MCF 10A (cell line): ENCODE results near the gene OTOF. TPM values are rescaled to one million over a fixed set of nuclear protein-coding genes. Genes with fewer than 3 reads are reported as not detected.

Experiments
- BruUV-seq: library from RNA; stranded (reverse); fragments of 400-500 nt; replicated peaks from 2 replicates; lab custom pipeline; 2021; lab: Mats Ljungman, UMichigan
- CTCF ChIA-PET: fragments of 300-600 bp; sonication (Branson Sonifier 250); formaldehyde crosslinking; extraction: SDS; loops from one replicate; lab custom pipeline; 2021; ENCODE audit warnings: antibody characterized with exemption, inconsistent platforms; lab: Yijun Ruan, JAX
- POLR2A ChIA-PET: fragments of 300-600, 350-650 bp; sonication (Branson Sonifier 250); formaldehyde crosslinking; extraction: SDS; loops from one replicate; lab custom pipeline; 2020; ENCODE audit warnings: antibody characterized with exemption, inconsistent platforms; lab: Yijun Ruan, JAX
- DNase-seq: peaks from one replicate; pipeline ENCODE4 v3.0.0-alpha.2; 2018; ENCODE audit not compliant: unreplicated experiment
- H3K27ac Mint-ChIP-seq: one replicate; pipeline ENCODE4 v1.8.0; 2022; ENCODE audit warnings: mild to moderate bottlenecking, low read depth, mixed read lengths; ENCODE audit not compliant: unreplicated experiment
- H3K27me3 Mint-ChIP-seq: one replicate; pipeline ENCODE4 v1.8.0; 2022; ENCODE audit warnings: mixed read lengths; ENCODE audit not compliant: insufficient read depth, unreplicated experiment
- H3K36me3 Mint-ChIP-seq: one replicate; pipeline ENCODE4 v1.8.0; 2022; ENCODE audit warnings: mild to moderate bottlenecking, moderate library complexity, mixed read lengths; ENCODE audit not compliant: insufficient read depth, unreplicated experiment
- H3K4me1 Mint-ChIP-seq: one replicate; pipeline ENCODE4 v1.8.0; 2022; ENCODE audit warnings: mixed read lengths; ENCODE audit not compliant: insufficient read depth, unreplicated experiment
- H3K4me3 Mint-ChIP-seq: one replicate; pipeline ENCODE4 v1.8.0; 2022; ENCODE audit warnings: mild to moderate bottlenecking, moderate library complexity, mixed read lengths; ENCODE audit not compliant: unreplicated experiment
- H3K9me3 Mint-ChIP-seq: one replicate; pipeline ENCODE4 v1.8.0; 2022; ENCODE audit warnings: mixed read lengths; ENCODE audit not compliant: unreplicated experiment
- CTCF ChIP-seq: fragments of 200-600 bp; IDR thresholded peaks from one replicate; pipeline ENCODE4 v1.8.0; 2022; ENCODE audit warnings: antibody characterized with exemption, mild to moderate bottlenecking; ENCODE audit not compliant: unreplicated experiment
- intact Hi-C: fragments of 100-400 bp; cut with micrococcal nuclease; formaldehyde crosslinking; loops from 2 replicates; pipeline ENCODE4 v1.14.1; 2022
- total RNA-seq: library from RNA; stranded (reverse); gene quantifications from 2 replicates; pipeline ENCODE4 v1.2.3, GENCODE V29; 2022

OTOF gene
- total RNA-seq, 1 experiment from 2014 or later, result not detected

DNA sequence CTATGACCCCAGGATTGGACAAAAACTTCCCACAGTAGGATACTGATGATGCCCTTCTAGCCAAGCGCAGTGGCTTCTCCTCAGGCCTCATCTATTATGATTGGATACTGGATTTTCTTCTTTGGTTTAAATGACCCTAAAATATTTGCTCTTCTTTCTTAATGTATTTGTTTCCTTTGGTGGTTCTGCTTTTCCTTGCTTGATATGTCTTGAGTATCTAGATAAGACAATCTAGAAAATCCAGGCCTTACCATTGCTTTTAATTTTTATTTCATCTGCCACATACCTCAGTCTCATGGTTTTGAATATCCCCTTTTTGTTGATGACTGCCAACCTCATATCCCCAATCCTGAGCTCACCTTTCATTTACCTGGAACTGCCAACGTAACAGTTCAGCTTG, 35.6 kb downstream of the OTOF start:
- no peak for TF ChIP-seq CTCF
- ChIA-PET POLR2A (interaction anchor here (0.7 to 0.8 kb wide), 2 partner anchors 8 to 17 kb away, joined by 3 to 5 read pairs; no protein-coding TSS in a partner anchor), CTCF (no interaction called here)
- Mint-ChIP-seq H3K9me3 (no peaks in the 10 kb centered on the region), H3K36me3 (peaks cover 5% of the 10 kb centered on the region), H3K27me3 (peaks cover 11% of the 10 kb centered on the region), H3K27ac (no peak overlapping the region), H3K4me1 (no peaks in the 10 kb centered on the region), H3K4me3 (no peak overlapping the region)
- no peak for DNase-seq
- intact Hi-C loops, result no loop called here
- BruUV-seq, result no TSS peak

- BruUV-seq, result no TSS peak
- H3K27me3 Mint-ChIP-seq, result peaks cover 11% of the 10 kb centered on the region
- H3K36me3 Mint-ChIP-seq, result peaks cover 5% of the 10 kb centered on the region
- POLR2A ChIA-PET, result no interaction called here
- H3K9me3 Mint-ChIP-seq, result no peaks in the 10 kb centered on the region
- CTCF ChIA-PET, result interaction anchor here (0.5 to 0.6 kb wide), 2 partner anchors 76 to 778 kb away, joined by 3 read pairs; no protein-coding TSS in a partner anchor
- TF ChIP-seq CTCF, result no peak
- DNase-seq, result no peak
- no peaks in the 10 kb centered on the region for H3K4me1 Mint-ChIP-seq
- H3K27ac Mint-ChIP-seq, result no peak overlapping the region
- no peak overlapping the region for H3K4me3 Mint-ChIP-seq
- intact Hi-C loops, result no loop called here
These were observed 39.0 kb downstream of the OTOF start for GRCh38 chr2:26438926-26439325.

GRCh38 chr2:26438526-26438925, 39.4 kb downstream of the OTOF start:
- TF ChIP-seq CTCF, result no peak
- Mint-ChIP-seq H3K27ac (no peak overlapping the region), H3K27me3 (peaks cover 11% of the 10 kb centered on the region), H3K4me1 (no peaks in the 10 kb centered on the region), H3K4me3 (no peak overlapping the region), H3K36me3 (peaks cover 5% of the 10 kb centered on the region), H3K9me3 (no peaks in the 10 kb centered on the region)
- POLR2A ChIA-PET, result no interaction called here
- intact Hi-C loops, result no loop called here
- DNase-seq, result no peak
- CTCF ChIA-PET, result interaction anchor here (0.6 kb wide), 1 partner anchor 294 kb away, joined by 3 read pairs; no protein-coding TSS in a partner anchor
- BruUV-seq, result no TSS peak

GRCh38 chr2:26435106-26435505, 42.8 kb downstream of the OTOF start:
- H3K9me3 Mint-ChIP-seq, result no peaks in the 10 kb centered on the region
- H3K4me1 Mint-ChIP-seq, result no peaks in the 10 kb centered on the region
- ChIA-PET POLR2A (no interaction called here), CTCF (interaction anchor here (0.7 kb wide), 1 partner anchor 35 kb away, joined by 3 read pairs; no protein-coding TSS in a partner anchor)
- H3K27ac Mint-ChIP-seq, result no peak overlapping the region
- intact Hi-C loops, result no loop called here
- no peak overlapping the region for H3K4me3 Mint-ChIP-seq
- peaks cover 5% of the 10 kb centered on the region for H3K36me3 Mint-ChIP-seq
- H3K27me3 Mint-ChIP-seq, result peaks cover 11% of the 10 kb centered on the region
- no TSS peak for BruUV-seq
- no peak for TF ChIP-seq CTCF
- no peak for DNase-seq
